Spinal cord (tissue), 10 donors: ENCODE measurements around the gene WNT9B. TPM values are rescaled to one million over a fixed set of nuclear protein-coding genes. Genes with fewer than 3 reads are reported as not detected.

ENCODE experiments used
- DNase-seq, 6 donors: peaks; one replicate each; pipeline versions ENCODE4 v3.0.0 to v3.0.0-alpha.2; 2013 to 2015; ENCODE audit warnings: low spot score in 6 of 6, low read depth in 4 of 6
- H3K27ac ChIP-seq: one replicate; pipeline ENCODE4 v1.5.1; 2013; ENCODE audit warnings: low read depth, low read length, control low read depth
- H3K27me3 ChIP-seq: one replicate; pipeline ENCODE4 v1.6.1; 2013; ENCODE audit warnings: low read length; ENCODE audit not compliant: control insufficient read depth, insufficient read depth
- H3K36me3 ChIP-seq: one replicate; pipeline ENCODE4 v1.6.1; 2013; ENCODE audit warnings: low read length; ENCODE audit not compliant: control insufficient read depth, insufficient read depth
- H3K4me1 ChIP-seq: one replicate; pipeline ENCODE4 v1.6.1; 2013; ENCODE audit warnings: low read length; ENCODE audit not compliant: control insufficient read depth, insufficient read depth
- H3K4me3 ChIP-seq: one replicate; pipeline ENCODE4 v1.5.1; 2013; ENCODE audit warnings: low read depth, low read length, control low read depth
- H3K9me3 ChIP-seq: one replicate; pipeline ENCODE4 v1.6.1; 2013; ENCODE audit warnings: low read length; ENCODE audit not compliant: control insufficient read depth, insufficient read depth
- WGBS: methylation state at CpG from one replicate; pipeline ENCODE4 v1.1.5; 2013; ENCODE audit warnings: missing lambda C conversion rate; ENCODE audit not compliant: insufficient coverage; 5-methylcytosine and 5-hydroxymethylcytosine counted together
- polyA plus RNA-seq, 2 donors: library from polyadenylated mRNA; unstranded; fragments of 120-200 nt; gene quantifications; one replicate each; pipeline ENCODE4 v1.2.1, GENCODE V29; 2013; ENCODE audit not compliant: insufficient read length in 2 of 2
- total RNA-seq, 2 donors: library from RNA; depleted of rRNA in 1 of 2; stranded (reverse); fragments of 120-200 nt in 1 of 2; fragments of >200 nt in 1 of 2; gene quantifications; one replicate each; pipeline versions ENCODE4 v1.2.3 to v1.2.4, GENCODE V29; 2013 to 2014
- donor health status: healthy.

WNT9B gene
- total and polyA plus RNA-seq, 4 donors, result 0.44 to 2.1 (median 0.96) TPM

- H3K9me3 ChIP-seq, result no peaks in the 10 kb centered on the region
- no peak overlapping the region for H3K4me3 ChIP-seq
- no peak for DNase-seq
- peaks cover 11% of the 10 kb centered on the region for H3K4me1 ChIP-seq
- no peaks in the 10 kb centered on the region for H3K27me3 ChIP-seq
- H3K27ac ChIP-seq, result no peak overlapping the region
- H3K36me3 ChIP-seq, result no peaks in the 10 kb centered on the region
Measured at GRCh38 chr17:46866747-46867146, 15.4 kb downstream of the WNT9B start.

DNA sequence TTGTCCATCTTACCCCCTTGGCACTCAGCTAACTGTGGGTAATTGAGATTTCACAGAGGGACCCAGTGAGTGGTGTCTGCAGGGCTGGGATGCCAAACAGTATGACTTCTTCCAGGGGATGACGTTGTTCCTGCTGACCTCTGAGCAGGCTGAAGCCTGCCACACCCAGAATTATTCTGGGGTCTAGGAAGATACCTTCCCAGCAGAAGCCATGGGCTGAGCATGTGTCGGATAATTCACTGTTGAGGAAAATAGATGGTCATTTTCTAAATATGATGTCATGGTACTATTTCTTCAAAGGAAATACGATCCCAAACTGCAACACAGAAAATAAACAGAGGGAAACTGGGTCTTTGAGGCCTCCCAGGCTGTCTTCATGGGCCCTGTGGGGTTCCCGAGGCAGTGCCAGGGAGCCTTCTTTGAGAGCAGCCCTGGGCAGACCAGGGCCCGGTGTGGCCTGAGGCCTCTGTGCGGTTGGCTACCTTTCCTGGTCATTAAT, 17.4 kb downstream of the WNT9B start:
- 35% methylated on average over 4 of the region's 6 CpGs for WGBS
- peaks cover 4% of the 10 kb centered on the region for H3K36me3 ChIP-seq
- H3K27ac ChIP-seq, result no peak overlapping the region
- no peaks in the 10 kb centered on the region for H3K9me3 ChIP-seq
- no peaks in the 10 kb centered on the region for H3K27me3 ChIP-seq
- H3K4me3 ChIP-seq, result no peak overlapping the region
- DNase-seq, result no peak
- H3K4me1 ChIP-seq, result peaks cover 11% of the 10 kb centered on the region

DNA sequence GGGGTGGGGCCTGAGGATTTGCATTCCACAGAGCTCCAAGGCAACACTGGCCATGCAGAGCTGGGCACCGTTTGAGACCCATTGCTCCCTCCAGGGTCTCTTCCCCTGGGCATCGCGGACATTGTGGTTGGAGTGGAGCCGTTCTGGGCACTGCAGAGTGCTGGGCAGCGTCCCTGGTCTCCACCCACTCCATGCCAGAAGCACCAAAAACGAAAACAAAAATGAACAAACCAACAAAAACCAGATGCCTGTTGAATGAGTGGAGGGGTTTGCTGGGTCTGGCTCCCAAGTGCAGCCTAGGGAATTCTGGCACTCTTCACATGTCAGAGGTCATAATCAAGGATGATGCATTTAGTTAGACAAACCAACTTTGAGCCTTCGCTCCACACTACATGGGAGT, 17.9 kb downstream of the WNT9B start:
- no peaks in the 10 kb centered on the region for H3K27me3 ChIP-seq
- no peak overlapping the region for H3K4me3 ChIP-seq
- WGBS, result 51% methylated on average over 2 of the region's 7 CpGs
- H3K9me3 ChIP-seq, result no peaks in the 10 kb centered on the region
- H3K36me3 ChIP-seq, result peaks cover 4% of the 10 kb centered on the region
- peaks cover 11% of the 10 kb centered on the region for H3K4me1 ChIP-seq
- no peak for DNase-seq
- no peak overlapping the region for H3K27ac ChIP-seq

GRCh38 chr17:46869975-46870803, 18.8 kb downstream of the WNT9B start:
- Histone ChIP-seq H3K36me3 (peaks cover 8% of the 10 kb centered on the region), H3K4me3 (no peak overlapping the region), H3K4me1 (peaks cover 4% of the 10 kb centered on the region), H3K9me3 (no peaks in the 10 kb centered on the region), H3K27me3 (no peaks in the 10 kb centered on the region), H3K27ac (no peak overlapping the region)
- 59% methylated on average over 8 of the region's 9 CpGs for WGBS
- DNase-seq, result no peak

- DNase-seq, result no peak
- Histone ChIP-seq H3K4me1 (peaks cover 2% of the 10 kb centered on the region), H3K27ac (no peak overlapping the region), H3K9me3 (no peaks in the 10 kb centered on the region), H3K36me3 (peaks cover 17% of the 10 kb centered on the region), H3K27me3 (no peaks in the 10 kb centered on the region), H3K4me3 (no peak overlapping the region)
- 97% methylated on average over 13 of the region's 16 CpGs for WGBS
Measured at GRCh38 chr17:46872421-46872820, 21.0 kb downstream of the WNT9B start.

DNA sequence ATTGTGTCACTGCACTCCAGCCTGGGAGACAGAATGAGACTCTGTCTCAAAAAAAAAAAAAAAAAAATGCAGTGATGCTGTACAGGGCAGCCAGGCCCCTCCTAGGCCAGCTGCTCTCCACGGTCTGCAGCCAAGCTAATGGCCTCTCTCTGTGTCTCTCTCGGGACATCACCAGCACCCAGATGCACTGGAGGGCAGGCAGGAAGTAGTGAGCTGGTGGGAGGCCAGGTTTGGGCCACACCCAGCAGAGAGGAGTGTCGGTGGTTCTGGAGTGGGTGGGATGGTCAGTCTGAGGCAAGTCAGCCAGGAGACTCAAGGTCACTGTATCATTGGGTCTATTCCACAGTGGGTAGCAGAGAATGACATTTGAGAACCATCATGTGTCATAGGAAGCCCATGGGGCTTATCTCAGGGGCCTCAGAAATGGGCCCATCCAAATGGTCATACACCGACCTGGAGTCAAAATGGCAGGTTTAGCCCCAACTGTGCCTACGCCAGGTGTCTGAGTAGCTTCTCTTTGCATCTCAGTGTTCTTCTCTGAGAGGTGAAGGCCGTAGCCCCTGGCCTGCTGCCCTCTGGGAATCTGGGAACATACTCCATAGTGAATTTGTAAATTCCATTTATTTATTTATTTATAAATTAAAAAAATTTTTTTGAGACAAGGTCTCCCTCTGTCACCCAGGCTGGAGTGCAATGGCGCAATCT, 22.7 kb downstream of the WNT9B start:
- WGBS, result 92% methylated on average over 6 of the region's 7 CpGs
- Histone ChIP-seq H3K9me3 (no peaks in the 10 kb centered on the region), H3K36me3 (peaks cover 23% of the 10 kb centered on the region), H3K4me3 (no peak overlapping the region), H3K4me1 (peaks cover 10% of the 10 kb centered on the region), H3K27ac (no peak overlapping the region), H3K27me3 (no peaks in the 10 kb centered on the region)
- no peak for DNase-seq

- no peaks in the 10 kb centered on the region for H3K27me3 ChIP-seq
- H3K27ac ChIP-seq, result no peak overlapping the region
- peaks cover 23% of the 10 kb centered on the region for H3K36me3 ChIP-seq
- no peaks in the 10 kb centered on the region for H3K9me3 ChIP-seq
- 84% methylated on average over 16 of the region's 16 CpGs for WGBS
- peaks cover 10% of the 10 kb centered on the region for H3K4me1 ChIP-seq
- no peak for DNase-seq
- H3K4me3 ChIP-seq, result no peak overlapping the region
Measured at GRCh38 chr17:46874906-46875305, 23.5 kb downstream of the WNT9B start.

DNA sequence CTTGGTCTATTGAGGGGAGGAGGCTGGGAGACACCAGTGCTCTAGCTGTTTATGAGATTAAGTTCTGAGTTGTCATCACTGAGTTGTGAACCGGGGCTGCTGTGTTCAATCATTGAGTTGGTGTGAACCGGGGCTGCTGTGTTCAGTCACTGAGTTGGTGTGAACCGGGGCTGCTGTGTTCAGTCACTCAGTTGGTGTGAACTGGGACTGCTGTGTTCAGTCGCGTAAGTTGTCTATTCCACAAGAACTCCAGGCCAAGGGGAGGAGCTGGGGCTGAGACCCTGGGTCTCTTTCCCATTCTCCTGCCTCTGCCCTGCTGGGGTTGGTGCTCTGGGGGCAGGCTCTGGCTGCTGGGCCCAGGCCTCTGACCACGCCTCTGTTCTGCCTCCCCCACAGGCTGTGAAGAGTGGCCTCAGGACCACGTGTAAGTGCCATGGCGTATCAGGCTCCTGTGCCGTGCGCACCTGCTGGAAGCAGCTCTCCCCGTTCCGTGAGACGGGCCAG, 24.5 kb downstream of the WNT9B start:
- Histone ChIP-seq H3K4me1 (peaks cover 10% of the 10 kb centered on the region), H3K9me3 (no peaks in the 10 kb centered on the region), H3K4me3 (no peak overlapping the region), H3K36me3 (peaks cover 23% of the 10 kb centered on the region), H3K27me3 (no peaks in the 10 kb centered on the region), H3K27ac (no peak overlapping the region)
- 84% methylated on average over 10 of the region's 13 CpGs for WGBS
- DNase-seq, result no peak

GRCh38 chr17:46876353-46876887, 25.0 kb downstream of the WNT9B start:
- Histone ChIP-seq H3K9me3 (no peaks in the 10 kb centered on the region), H3K27ac (no peak overlapping the region), H3K36me3 (peaks cover 25% of the 10 kb centered on the region), H3K4me1 (peaks cover 10% of the 10 kb centered on the region), H3K27me3 (no peaks in the 10 kb centered on the region), H3K4me3 (no peak overlapping the region)
- 67% methylated on average over 10 of the region's 12 CpGs for WGBS
- DNase-seq, result no peak
